ENCODE results near the gene AMPD2. TPM values are rescaled to one million over a fixed set of nuclear protein-coding genes. Genes with fewer than 3 reads are reported as not detected.

Gene AMPD2
- total and polyA plus RNA-seq, 7 donors = 4.2 to 13.9 (median 8.5) TPM

GRCh38 chr1:109603229-109603628 is 16.4 kb upstream of the AMPD2 start:
- intact Hi-C loops (cut with DNase I) = no loop called here
- no peak for TF ChIP-seq CTCF (IDR thresholded peaks at IDR 0.05)

GRCh38 chr1:109605381-109605780 is 14.3 kb upstream of the AMPD2 start:
- Histone ChIP-seq H3K36me3 (ENCODE audit: insufficient read depth in 1 of 2, low read depth in 1 of 2) (peaks cover 0 to 2% of the 10 kb centered on the region in 2 donors), H3K4me1 (no peaks in the 10 kb centered on the region), H3K4me3 (no peak overlapping the region), H3K9me3 (no peaks in the 10 kb centered on the region), H3K27me3 (ENCODE audit: insufficient read depth in 3 of 3, low read length in 2 of 3) (peaks cover 0 to 2% (median 0%) of the 10 kb centered on the region in 3 donors), H3K27ac (no peak overlapping the region)
- DNase-seq = no peak
- 66 to 88% (median 79%) methylated on average over 1 of the region's 1 CpG for WGBS, 3 donors
- intact Hi-C loops (cut with DNase I) = no loop called here
- TF ChIP-seq CTCF (IDR thresholded peaks at IDR 0.05) = no peak
- no peak for ATAC-seq

More at GRCh38 chr1:109603229-109603628, 16.4 kb upstream of the AMPD2 start:
- Histone ChIP-seq H3K27ac (no peak overlapping the region), H3K4me3 (no peak overlapping the region), H3K9me3 (no peaks in the 10 kb centered on the region), H3K4me1 (no peaks in the 10 kb centered on the region), H3K36me3 (ENCODE audit: insufficient read depth in 1 of 2, low read depth in 1 of 2) (peaks cover 0 to 6% of the 10 kb centered on the region in 2 donors), H3K27me3 (ENCODE audit: insufficient read depth in 3 of 3, low read length in 2 of 3) (peaks cover 0 to 2% (median 0%) of the 10 kb centered on the region in 3 donors)
- DNase-seq = no peak
- no peak for ATAC-seq
- 97 to 99% (median 98%) methylated on average over 3 of the region's 3 CpGs for WGBS, 3 donors

GRCh38 chr1:109609881-109610280 is 9.8 kb upstream of the AMPD2 start:
- Histone ChIP-seq H3K27me3 (ENCODE audit: insufficient read depth in 3 of 3, low read length in 2 of 3) (no peaks in the 10 kb centered on the region), H3K27ac (no peak overlapping the region), H3K4me1 (no peaks in the 10 kb centered on the region), H3K9me3 (no peaks in the 10 kb centered on the region), H3K36me3 (ENCODE audit: insufficient read depth in 1 of 2, low read depth in 1 of 2) (no peaks in the 10 kb centered on the region), H3K4me3 (no peak overlapping the region)
- 89 to 91% (median 90%) methylated on average over 3 of the region's 3 CpGs for WGBS, 3 donors
- intact Hi-C loops (cut with DNase I) = no loop called here
- no peak for DNase-seq
- ATAC-seq = no peak
- TF ChIP-seq CTCF (IDR thresholded peaks at IDR 0.05) = no peak

- DNase-seq (no peak), ATAC-seq (no peak)
- Histone ChIP-seq H3K27ac (no peak overlapping the region), H3K4me3 (no peak overlapping the region), H3K36me3 (ENCODE audit: insufficient read depth in 1 of 2, low read depth in 1 of 2) (no peaks in the 10 kb centered on the region), H3K4me1 (no peaks in the 10 kb centered on the region), H3K9me3 (no peaks in the 10 kb centered on the region), H3K27me3 (ENCODE audit: insufficient read depth in 3 of 3, low read length in 2 of 3) (no peaks in the 10 kb centered on the region)
- 67 to 73% (median 69%) methylated on average over 3 of the region's 3 CpGs for WGBS, 3 donors
- TF ChIP-seq CTCF (IDR thresholded peaks at IDR 0.05) = no peak
- intact Hi-C loops (cut with DNase I) = no loop called here
Observed at GRCh38 chr1:109610609-109611307, 8.9 kb upstream of the AMPD2 start.

All from psoas muscle (tissue), 8 donors.